MM.1S (cell line): ENCODE data around the gene TMEM245.

Experiments
- DNase-seq: peaks from one replicate; pipeline ENCODE4 v3.0.0-alpha.2; 2015
- H2AFZ ChIP-seq: fragments of 300-600 bp; sonication (generic); 2 replicates; pipeline ENCODE4 v1.6.0; 2016; ENCODE audit warnings: antibody characterized with exemption, low read length
- H3F3A ChIP-seq: fragments of 300-600 bp; sonication (generic); 2 replicates; pipeline ENCODE4 v1.6.1; 2016; ENCODE audit warnings: mild to moderate bottlenecking, antibody characterized with exemption, low read length, moderate library complexity, mixed read lengths; ENCODE audit not compliant: insufficient read depth
- H3K27ac ChIP-seq: fragments of 300-600 bp; sonication (generic); 2 replicates; pipeline ENCODE4 v1.5.1; 2016; ENCODE audit warnings: mild to moderate bottlenecking, low read length
- H3K27me3 ChIP-seq: fragments of 300-600 bp; sonication (generic); replicated peaks from 2 replicates; pipeline ENCODE4 v1.6.0; 2016; ENCODE audit warnings: low read length; ENCODE audit not compliant: insufficient read depth
- H3K36me3 ChIP-seq: fragments of 300-600 bp; sonication (generic); replicated peaks from 2 replicates; pipeline ENCODE4 v1.6.1; 2016; ENCODE audit warnings: mild to moderate bottlenecking, low read length, mixed read lengths; ENCODE audit not compliant: insufficient read depth
- H3K4me1 ChIP-seq: fragments of 300-600 bp; sonication (generic); 2 replicates; pipeline ENCODE4 v1.6.1; 2016; ENCODE audit warnings: low read length, mixed read lengths
- H3K4me2 ChIP-seq: fragments of 300-600 bp; sonication (generic); 2 replicates; pipeline ENCODE4 v1.6.0; 2016; ENCODE audit warnings: low read depth, low read length
- H3K4me3 ChIP-seq: fragments of 300-600 bp; sonication (generic); 2 replicates; pipeline ENCODE4 v1.5.1; 2016; ENCODE audit warnings: low read length, mixed read lengths
- H3K79me2 ChIP-seq: fragments of 300-600 bp; sonication (generic); 2 replicates; pipeline ENCODE4 v1.6.1; 2016; ENCODE audit warnings: mixed run types, low read length, mixed read lengths
- H3K9ac ChIP-seq: fragments of 300-600 bp; sonication (generic); 2 replicates; pipeline ENCODE4 v1.6.1; 2016; ENCODE audit warnings: low read length, mixed read lengths
- H3K9me2 ChIP-seq: fragments of 300-600 bp; sonication (generic); replicated peaks from 2 replicates; pipeline ENCODE4 v1.6.1; 2016; ENCODE audit warnings: mild to moderate bottlenecking, low read length, mixed read lengths; ENCODE audit not compliant: insufficient read depth
- H3K9me3 ChIP-seq: fragments of 300-600 bp; sonication (generic); replicated peaks from 2 replicates; pipeline ENCODE4 v1.6.1; 2016; ENCODE audit warnings: mild to moderate bottlenecking, low read length, mixed read lengths; ENCODE audit not compliant: insufficient read depth
- H4K20me1 ChIP-seq: fragments of 300-600 bp; sonication (generic); 2 replicates; pipeline ENCODE4 v1.6.1; 2016; ENCODE audit warnings: mild to moderate bottlenecking, low read length, moderate library complexity, mixed read lengths; ENCODE audit not compliant: insufficient read depth
- EZH2 ChIP-seq: fragments of 300-600 bp; sonication (generic); optimal IDR thresholded peaks from 2 replicates; pipeline ENCODE3; 2017; ENCODE audit warnings: low read depth, mild to moderate bottlenecking, antibody characterized with exemption, low read length, mixed read lengths
- EZH2phosphoT487 ChIP-seq: fragments of 300-600 bp; sonication (generic); IDR thresholded peaks from 2 replicates; pipeline ENCODE4 v1.6.1; 2018; ENCODE audit warnings: antibody characterized with exemption, low read length
- TF ChIP-seq, protein P1 (sequence below): fragments of 300-600 bp; sonication (generic); IDR thresholded peaks from 2 replicates; pipeline ENCODE4 v1.5.1; 2016; ENCODE audit warnings: antibody characterized with exemption, low read length, mixed read lengths

The TMEM245 gene

GRCh38 chr9:109014608-109015280 is 105.0 kb downstream of the TMEM245 start:
- no peaks in the 10 kb centered on the region for H3K9me3 ChIP-seq
- H4K20me1 ChIP-seq = no peaks in the 10 kb centered on the region
- no peak overlapping the region for H3K4me2 ChIP-seq
- H3K36me3 ChIP-seq = no peaks in the 10 kb centered on the region
- no peaks in the 10 kb centered on the region for H3K9me2 ChIP-seq
- peaks cover 20% of the 10 kb centered on the region for H3K4me1 ChIP-seq
- peaks cover 13% of the 10 kb centered on the region; the same call in 1 of the 2 replicates for H3F3A ChIP-seq
- no peak overlapping the region for H2AFZ ChIP-seq
- DNase-seq = no peak
- H3K27ac ChIP-seq = no peak overlapping the region
- H3K4me3 ChIP-seq = no peak overlapping the region
- H3K27me3 ChIP-seq = no peaks in the 10 kb centered on the region
- no peak overlapping the region for H3K9ac ChIP-seq
- H3K79me2 ChIP-seq = peaks cover 33% of the 10 kb centered on the region
- TF ChIP-seq, protein P1, sequence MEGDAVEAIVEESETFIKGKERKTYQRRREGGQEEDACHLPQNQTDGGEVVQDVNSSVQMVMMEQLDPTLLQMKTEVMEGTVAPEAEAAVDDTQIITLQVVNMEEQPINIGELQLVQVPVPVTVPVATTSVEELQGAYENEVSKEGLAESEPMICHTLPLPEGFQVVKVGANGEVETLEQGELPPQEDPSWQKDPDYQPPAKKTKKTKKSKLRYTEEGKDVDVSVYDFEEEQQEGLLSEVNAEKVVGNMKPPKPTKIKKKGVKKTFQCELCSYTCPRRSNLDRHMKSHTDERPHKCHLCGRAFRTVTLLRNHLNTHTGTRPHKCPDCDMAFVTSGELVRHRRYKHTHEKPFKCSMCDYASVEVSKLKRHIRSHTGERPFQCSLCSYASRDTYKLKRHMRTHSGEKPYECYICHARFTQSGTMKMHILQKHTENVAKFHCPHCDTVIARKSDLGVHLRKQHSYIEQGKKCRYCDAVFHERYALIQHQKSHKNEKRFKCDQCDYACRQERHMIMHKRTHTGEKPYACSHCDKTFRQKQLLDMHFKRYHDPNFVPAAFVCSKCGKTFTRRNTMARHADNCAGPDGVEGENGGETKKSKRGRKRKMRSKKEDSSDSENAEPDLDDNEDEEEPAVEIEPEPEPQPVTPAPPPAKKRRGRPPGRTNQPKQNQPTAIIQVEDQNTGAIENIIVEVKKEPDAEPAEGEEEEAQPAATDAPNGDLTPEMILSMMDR = no peak
- TF ChIP-seq EZH2phosphoT487 = no peak

GRCh38 chr9:109013679-109014607 is 105.8 kb downstream of the TMEM245 start:
- 0 out of 2 replicates have a peak overlapping the region, but pooled peaks have one; percentile 12 for H3K9ac ChIP-seq

GRCh38 chr9:109012876-109013678 is 106.7 kb downstream of the TMEM245 start, which contains the start of gene CTNNAL1:
CTNNAL1 (minus strand) TSS chr9:109013499; CDS start chr9:109013442, 57 bp downstream.
- Histone ChIP-seq H2AFZ (peak within 1 kb of the TSS; percentile 71), H3K4me1 (peaks cover 20% of the 10 kb centered on the region), H3K79me2 (peaks cover 50% of the 10 kb centered on the region), H3K4me2 (peak within 1 kb of the TSS; percentile 74), H3K36me3 (no peaks in the 10 kb centered on the region), H3K27me3 (no peaks in the 10 kb centered on the region), H3K9ac (peak within 1 kb of the TSS; percentile 93), H3K27ac (peak within 1 kb of the TSS; percentile 65), H3F3A (peaks cover 13% of the 10 kb centered on the region; the same call in 1 of the 2 replicates), H4K20me1 (no peaks in the 10 kb centered on the region), H3K4me3 (peak within 1 kb of the TSS; percentile 93), H3K9me3 (no peaks in the 10 kb centered on the region), H3K9me2 (no peaks in the 10 kb centered on the region)
- TF ChIP-seq EZH2 (no peak), EZH2phosphoT487 (no peak)
- TF ChIP-seq, protein P1 = no peak
- peak; percentile 89 for DNase-seq

More at GRCh38 chr9:109013679-109014607, 105.8 kb downstream of the TMEM245 start:
- Histone ChIP-seq H3K4me2 (peak overlapping the region; percentile 45; the same call in 1 of the 2 replicates), H3K4me1 (peaks cover 20% of the 10 kb centered on the region), H3K9me3 (no peaks in the 10 kb centered on the region), H3K27ac (no peak overlapping the region), H4K20me1 (no peaks in the 10 kb centered on the region), H3K36me3 (no peaks in the 10 kb centered on the region), H2AFZ (peak overlapping the region; percentile 24; the same call in 1 of the 2 replicates), H3K79me2 (peaks cover 41% of the 10 kb centered on the region), H3K27me3 (no peaks in the 10 kb centered on the region), H3K9me2 (no peaks in the 10 kb centered on the region), H3F3A (peaks cover 13% of the 10 kb centered on the region; the same call in 1 of the 2 replicates), H3K4me3 (peak overlapping the region; percentile 40; the same call in 1 of the 2 replicates)
- TF ChIP-seq EZH2 (no peak), EZH2phosphoT487 (no peak)
- TF ChIP-seq, protein P1 = no peak
- no peak for DNase-seq
